Measurements from ENCODE around the gene SFTPA2.
"Not testable (repeated sequence)": the region's sequence is repeated elsewhere in the genome, so short reads cannot be mapped to it uniquely, and the experiment has no call there.

The SFTPA2 gene

GRCh38 chr10:79509934-79510508, 50.2 kb downstream of the SFTPA2 start:
- not testable (repeated sequence) for H3K9me3 ChIP-seq (ENCODE audit: control insufficient read depth, low read length); H3K4me3 ChIP-seq (ENCODE audit: low read length); H3K36me3 ChIP-seq (ENCODE audit: control insufficient read depth, insufficient read depth, low read length, severe bottlenecking); DNase-seq (ENCODE audit: low read depth); H3K27me3 ChIP-seq (replicated peaks; ENCODE audit: control insufficient read depth, insufficient read depth, low read length); H3K4me1 ChIP-seq (ENCODE audit: control insufficient read depth, insufficient read depth, low read length); H3K9ac ChIP-seq (ENCODE audit: low read length)

- H3K36me3 ChIP-seq (ENCODE audit: control insufficient read depth, insufficient read depth, low read length, severe bottlenecking); H3K9me3 ChIP-seq (ENCODE audit: control insufficient read depth, low read length); H3K4me1 ChIP-seq (ENCODE audit: control insufficient read depth, insufficient read depth, low read length); DNase-seq (ENCODE audit: low read depth); H3K4me3 ChIP-seq (ENCODE audit: low read length); H3K27me3 ChIP-seq (replicated peaks; ENCODE audit: control insufficient read depth, insufficient read depth, low read length); H3K9ac ChIP-seq (ENCODE audit: low read length): not testable (repeated sequence)
These were observed 50.8 kb downstream of the SFTPA2 start for GRCh38 chr10:79509306-79509933.

- not testable (repeated sequence) for H3K9ac ChIP-seq (ENCODE audit: low read length); H3K9me3 ChIP-seq (ENCODE audit: control insufficient read depth, low read length); H3K4me3 ChIP-seq (ENCODE audit: low read length); H3K36me3 ChIP-seq (ENCODE audit: control insufficient read depth, insufficient read depth, low read length, severe bottlenecking); H3K27me3 ChIP-seq (replicated peaks; ENCODE audit: control insufficient read depth, insufficient read depth, low read length); DNase-seq (ENCODE audit: low read depth); H3K4me1 ChIP-seq (ENCODE audit: control insufficient read depth, insufficient read depth, low read length)
These were observed 52.0 kb downstream of the SFTPA2 start for GRCh38 chr10:79508245-79508644.

- Histone ChIP-seq H3K9ac (ENCODE audit: low read length) (no peak overlapping the region), H3K9me3 (ENCODE audit: control insufficient read depth, low read length) (no peaks in the 10 kb centered on the region), H3K4me3 (ENCODE audit: low read length) (no peak overlapping the region), H3K27me3 (replicated peaks; ENCODE audit: control insufficient read depth, insufficient read depth, low read length) (peaks cover 6% of the 10 kb centered on the region), H3K4me1 (ENCODE audit: control insufficient read depth, insufficient read depth, low read length) (no peaks in the 10 kb centered on the region), H3K36me3 (ENCODE audit: control insufficient read depth, insufficient read depth, low read length, severe bottlenecking) (no peaks in the 10 kb centered on the region)
- DNase-seq (ENCODE audit: low read depth), result no peak
These were observed 52.6 kb downstream of the SFTPA2 start for GRCh38 chr10:79507440-79508167.

Data from adipocyte (in vitro differentiated cells).